ENCODE measurements around the gene RNF10.

- TF ChIP-seq CTCF (conservative IDR thresholded peaks at IDR 0.05; ENCODE audit: low read depth in 2 of 2) (no peak), REST (IDR thresholded peaks at IDR 0.05; ENCODE audit: unreplicated experiment) (no peak), CREB1 (CRISPR knock-in tag; IDR thresholded peaks at IDR 0.05; ENCODE audit: low read depth) (no peak), JUNB (IDR thresholded peaks at IDR 0.05; ENCODE audit: unreplicated experiment) (no peak), EZH2 (IDR thresholded peaks at IDR 0.05; ENCODE audit: low read depth, unreplicated experiment) (no peak), POLR2AphosphoS5 (IDR thresholded peaks at IDR 0.05; ENCODE audit: low read depth) (no peak), EZH2phosphoT487 (IDR thresholded peaks at IDR 0.05; ENCODE audit: unreplicated experiment) (no peak), STAT1 (IDR thresholded peaks at IDR 0.05; ENCODE audit: unreplicated experiment) (no peak), NANOG (IDR thresholded peaks at IDR 0.05; ENCODE audit: borderline replicate concordance) (no peak), ZNF331 (CRISPR knock-in tag; IDR thresholded peaks at IDR 0.05; ENCODE audit: low read depth) (no peak)
Measured at GRCh38 chr12:120562906-120563305, 28.8 kb downstream of the RNF10 start.
